Activated naive CD8-positive, alpha-beta T cell (primary cell): ENCODE measurements around the gene COL4A6.

Experiments
- H3K27ac Mint-ChIP-seq: one replicate; pipeline ENCODE4 v1.8.0; 2021; ENCODE audit warnings: mixed read lengths
- H3K27me3 Mint-ChIP-seq: one replicate; pipeline ENCODE4 v1.8.0; 2021; ENCODE audit warnings: mixed read lengths
- H3K36me3 Mint-ChIP-seq: one replicate; pipeline ENCODE4 v1.8.0; 2021; ENCODE audit warnings: mixed read lengths
- H3K4me1 Mint-ChIP-seq: one replicate; pipeline ENCODE4 v1.8.0; 2021; ENCODE audit warnings: low read depth, mixed read lengths
- H3K4me3 Mint-ChIP-seq: one replicate; pipeline ENCODE4 v1.8.0; 2021; ENCODE audit warnings: mild to moderate bottlenecking, mixed read lengths
- H3K9me3 Mint-ChIP-seq: one replicate; pipeline ENCODE4 v1.8.0; 2021; ENCODE audit warnings: low read depth, mixed read lengths

The COL4A6 gene

DNA sequence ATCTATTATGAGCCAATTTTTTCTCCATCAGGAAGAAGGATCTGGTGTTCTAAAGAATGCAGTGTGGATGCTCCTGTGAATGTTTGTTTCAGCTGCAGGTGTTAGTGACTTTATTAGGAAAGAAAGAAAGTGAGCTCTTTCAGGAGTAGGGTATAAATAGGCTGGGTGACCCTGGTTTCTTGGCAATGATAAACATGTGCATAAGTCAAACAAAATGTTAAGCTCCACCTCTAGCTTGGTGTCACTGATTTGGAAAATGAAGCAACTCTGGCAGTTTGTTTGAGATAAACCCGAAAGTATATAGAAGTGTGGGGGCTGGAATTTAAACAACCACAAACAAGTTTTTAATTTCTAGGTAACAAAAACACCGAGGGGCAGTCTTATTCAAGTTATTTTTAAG is 152.3 kb downstream of the COL4A6 start:
- Mint-ChIP-seq H3K27me3 (peaks cover 3% of the 10 kb centered on the region), H3K36me3 (no peaks in the 10 kb centered on the region), H3K9me3 (no peaks in the 10 kb centered on the region), H3K4me1 (no peaks in the 10 kb centered on the region), H3K4me3 (no peak overlapping the region), H3K27ac (no peak overlapping the region)

DNA sequence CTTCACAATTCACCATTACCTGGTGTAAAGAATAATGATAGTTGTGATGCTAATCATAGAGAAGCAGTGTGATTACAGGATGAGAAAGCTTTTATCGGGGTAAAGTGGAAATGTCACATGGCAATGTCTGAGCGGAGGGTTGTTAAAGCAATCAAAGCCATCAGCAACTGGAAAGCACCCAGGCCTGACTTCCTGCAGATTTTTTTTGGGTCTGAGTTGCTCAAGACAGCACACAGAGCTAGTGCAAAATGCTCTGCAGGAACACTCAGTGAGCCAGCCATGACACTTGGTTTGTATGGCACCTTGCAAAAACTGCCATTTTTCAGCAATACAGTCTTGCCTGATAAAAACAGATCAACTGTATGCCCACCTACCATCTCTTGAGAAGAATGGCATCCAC is 152.9 kb downstream of the COL4A6 start:
- H3K27me3 Mint-ChIP-seq: peaks cover 3% of the 10 kb centered on the region
- no peak overlapping the region for H3K27ac Mint-ChIP-seq
- no peaks in the 10 kb centered on the region for H3K4me1 Mint-ChIP-seq
- H3K36me3 Mint-ChIP-seq: no peaks in the 10 kb centered on the region
- no peaks in the 10 kb centered on the region for H3K9me3 Mint-ChIP-seq
- no peak overlapping the region for H3K4me3 Mint-ChIP-seq

DNA sequence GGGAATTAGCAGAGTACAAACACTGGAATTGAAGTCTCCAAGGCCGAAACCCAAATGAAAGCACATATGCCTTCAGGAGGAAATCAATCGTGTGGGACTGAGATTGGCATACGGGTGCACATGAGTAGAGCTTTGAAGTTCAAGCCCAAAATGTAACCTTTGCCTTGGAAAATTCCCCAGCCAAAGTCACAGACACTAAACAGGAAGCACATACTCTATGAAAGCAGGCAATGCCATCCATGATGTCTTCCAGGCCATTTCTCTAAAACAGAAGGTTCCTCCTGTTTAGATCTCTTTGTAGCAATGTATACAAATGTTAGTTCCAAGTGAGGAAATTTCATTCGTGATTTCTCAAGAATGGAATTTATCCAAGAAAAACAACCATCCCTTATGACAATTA is 162.5 kb downstream of the COL4A6 start:
- Mint-ChIP-seq H3K27me3 (no peaks in the 10 kb centered on the region), H3K36me3 (no peaks in the 10 kb centered on the region), H3K4me1 (no peaks in the 10 kb centered on the region), H3K4me3 (no peak overlapping the region), H3K27ac (no peak overlapping the region), H3K9me3 (no peaks in the 10 kb centered on the region)

DNA sequence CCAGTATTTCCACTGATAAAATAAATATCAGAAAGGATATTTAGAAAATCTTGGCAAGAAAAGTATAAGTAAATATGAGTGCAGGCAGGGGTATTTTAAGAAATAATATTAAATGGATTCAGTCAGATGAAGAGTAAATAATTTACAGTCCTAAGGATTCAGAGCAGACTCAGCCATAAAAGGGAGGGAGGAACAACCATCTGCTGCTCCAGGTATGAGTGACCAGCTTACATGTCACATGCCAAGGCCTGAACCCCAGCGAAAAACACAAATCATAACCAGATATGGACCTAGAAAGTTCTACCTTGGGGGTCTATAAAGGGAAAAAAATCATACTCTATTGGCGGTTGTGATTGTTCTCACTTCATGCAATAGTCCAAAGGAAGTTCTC is 166.8 kb downstream of the COL4A6 start:
- no peaks in the 10 kb centered on the region for H3K4me1 Mint-ChIP-seq

DNA sequence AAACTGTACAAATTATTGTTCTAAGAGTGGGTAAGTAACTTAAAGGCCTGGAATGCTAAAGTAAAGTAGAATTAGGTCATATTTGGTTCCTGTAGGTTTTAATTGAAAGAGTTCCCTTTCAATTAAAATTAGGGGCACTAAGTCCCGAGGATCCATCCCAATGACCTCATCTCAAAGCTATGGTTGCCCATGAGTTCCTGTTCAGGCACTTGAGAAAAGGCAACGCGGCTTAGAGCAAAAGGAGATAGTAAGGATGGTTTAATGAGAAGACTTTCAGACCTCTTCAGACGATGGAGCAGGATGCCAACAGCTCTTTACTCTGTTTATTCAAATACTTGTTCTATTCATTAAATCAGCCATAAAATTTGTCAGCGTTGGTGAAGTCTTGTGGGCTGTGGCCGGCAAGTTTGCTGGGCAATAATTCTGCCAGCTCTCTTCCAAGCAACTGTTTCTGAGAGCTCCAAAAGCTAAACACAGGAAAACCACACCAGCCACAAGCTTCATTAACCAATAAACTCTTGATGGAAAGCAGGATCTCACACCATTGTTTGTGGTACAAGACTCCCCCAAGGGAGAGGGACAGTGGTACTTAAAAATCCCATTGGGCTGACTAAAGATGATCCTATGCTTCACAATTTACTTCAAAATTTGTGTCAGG is 167.4 kb downstream of the COL4A6 start:
- H3K4me3 Mint-ChIP-seq: no peak overlapping the region
- H3K36me3 Mint-ChIP-seq: no peaks in the 10 kb centered on the region
- H3K9me3 Mint-ChIP-seq: no peaks in the 10 kb centered on the region
- H3K27ac Mint-ChIP-seq: no peak overlapping the region
- no peaks in the 10 kb centered on the region for H3K27me3 Mint-ChIP-seq
- no peaks in the 10 kb centered on the region for H3K4me1 Mint-ChIP-seq

More for the DNA sequence above, 166.8 kb downstream of the COL4A6 start:
- Mint-ChIP-seq H3K36me3 (no peaks in the 10 kb centered on the region), H3K27ac (no peak overlapping the region), H3K9me3 (no peaks in the 10 kb centered on the region), H3K27me3 (no peaks in the 10 kb centered on the region), H3K4me3 (no peak overlapping the region)

DNA sequence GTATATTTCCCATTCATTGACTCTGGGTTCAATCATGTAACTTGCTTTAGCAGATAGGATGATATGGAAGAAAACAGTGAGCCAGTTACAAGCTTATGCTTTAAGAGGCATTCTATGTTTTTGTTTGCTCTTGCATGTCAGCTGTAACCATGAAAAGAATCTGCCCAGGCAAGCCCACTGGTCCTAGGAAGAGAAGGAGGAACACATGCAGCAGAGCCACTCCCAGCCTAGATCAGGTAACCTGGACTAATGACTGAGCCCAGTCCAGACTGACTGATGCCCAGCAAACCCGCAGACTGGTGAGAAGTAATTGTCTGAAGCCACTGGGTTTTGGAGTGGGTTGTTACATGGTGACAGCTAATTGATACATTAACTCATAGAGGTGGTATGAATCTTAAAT is 167.9 kb downstream of the COL4A6 start:
- no peak overlapping the region for H3K27ac Mint-ChIP-seq
- H3K27me3 Mint-ChIP-seq: no peaks in the 10 kb centered on the region
- no peaks in the 10 kb centered on the region for H3K36me3 Mint-ChIP-seq
- H3K4me3 Mint-ChIP-seq: no peak overlapping the region
- H3K9me3 Mint-ChIP-seq: no peaks in the 10 kb centered on the region
- H3K4me1 Mint-ChIP-seq: no peaks in the 10 kb centered on the region

DNA sequence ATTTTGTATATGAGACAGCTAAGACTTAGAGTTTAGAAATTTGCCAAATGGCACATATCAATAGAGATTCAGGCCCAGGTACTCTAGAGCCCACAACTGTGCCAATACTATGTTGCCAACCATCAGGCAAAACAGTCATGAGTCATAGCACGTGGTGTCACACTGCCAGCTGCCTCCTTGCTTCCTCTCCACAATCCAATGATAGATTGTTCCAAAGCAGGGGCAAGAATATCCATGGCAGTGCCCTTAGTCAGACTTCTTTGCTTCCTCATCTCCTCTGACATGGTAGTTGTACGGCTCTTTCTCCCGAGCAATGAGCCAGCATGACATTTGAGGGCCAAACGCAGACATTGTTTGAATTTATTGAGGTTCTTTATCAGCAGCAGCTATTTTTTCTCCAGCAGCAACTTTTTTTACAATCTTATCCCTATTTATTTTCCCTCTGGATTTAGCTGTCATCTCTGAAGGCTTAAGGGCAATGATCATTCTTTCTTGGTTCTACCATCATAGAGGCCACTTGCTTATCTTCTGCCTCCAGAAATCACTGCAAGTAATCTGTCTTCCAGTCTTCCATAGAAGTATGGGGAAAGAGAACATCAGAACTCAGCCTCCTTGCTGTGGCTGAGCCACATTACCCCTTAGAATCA is 169.7 kb downstream of the COL4A6 start:
- H3K36me3 Mint-ChIP-seq: no peaks in the 10 kb centered on the region
- H3K4me3 Mint-ChIP-seq: no peak overlapping the region
- no peaks in the 10 kb centered on the region for H3K27me3 Mint-ChIP-seq

DNA sequence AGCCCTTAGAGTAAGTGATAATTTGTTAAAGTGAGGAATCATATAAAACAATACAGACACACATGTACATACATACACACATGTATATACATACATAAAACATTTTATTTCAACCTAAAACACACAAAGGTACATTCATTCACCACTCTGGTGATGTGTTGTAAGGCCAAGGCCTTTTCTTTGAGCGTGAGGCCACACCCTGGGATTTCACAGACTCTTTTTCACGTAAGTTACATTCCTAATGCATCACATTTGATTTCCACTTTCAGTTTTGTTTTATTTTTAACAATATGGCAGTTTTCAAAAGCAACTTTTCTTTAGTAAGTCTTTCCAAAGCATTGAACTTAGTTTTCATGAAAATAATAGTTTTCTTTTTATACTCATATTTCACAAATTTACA is 170.7 kb downstream of the COL4A6 start:
- H3K27me3 Mint-ChIP-seq: no peaks in the 10 kb centered on the region
- no peak overlapping the region for H3K4me3 Mint-ChIP-seq
- H3K27ac Mint-ChIP-seq: no peak overlapping the region
- no peaks in the 10 kb centered on the region for H3K9me3 Mint-ChIP-seq
- H3K36me3 Mint-ChIP-seq: no peaks in the 10 kb centered on the region
- H3K4me1 Mint-ChIP-seq: no peaks in the 10 kb centered on the region

More for the DNA sequence above, 169.7 kb downstream of the COL4A6 start:
- no peak overlapping the region for H3K27ac Mint-ChIP-seq
- no peaks in the 10 kb centered on the region for H3K4me1 Mint-ChIP-seq
- H3K9me3 Mint-ChIP-seq: no peaks in the 10 kb centered on the region

DNA sequence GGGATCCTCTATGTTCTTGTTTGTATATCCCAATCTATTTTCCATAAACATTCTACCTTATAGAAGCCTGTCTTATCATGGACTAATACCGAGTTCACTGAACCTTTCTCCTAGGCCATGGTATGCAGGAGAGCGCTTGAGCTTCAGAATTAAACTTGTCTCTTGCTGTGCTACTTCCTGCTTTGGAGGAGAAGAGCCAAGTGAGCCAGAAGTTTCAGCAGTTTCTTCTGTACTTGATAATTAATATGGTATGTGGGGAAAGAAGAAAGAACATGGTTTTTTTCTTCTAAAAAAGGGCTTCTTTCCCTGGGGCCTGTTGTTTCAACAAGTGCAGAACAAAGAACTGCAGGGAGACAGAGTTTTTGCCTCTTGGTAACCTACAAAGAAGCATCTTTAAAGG is 173.8 kb downstream of the COL4A6 start:
- Mint-ChIP-seq H3K4me3 (no peak overlapping the region), H3K27ac (no peak overlapping the region), H3K4me1 (no peaks in the 10 kb centered on the region), H3K27me3 (peaks cover 2% of the 10 kb centered on the region), H3K9me3 (no peaks in the 10 kb centered on the region), H3K36me3 (no peaks in the 10 kb centered on the region)

DNA sequence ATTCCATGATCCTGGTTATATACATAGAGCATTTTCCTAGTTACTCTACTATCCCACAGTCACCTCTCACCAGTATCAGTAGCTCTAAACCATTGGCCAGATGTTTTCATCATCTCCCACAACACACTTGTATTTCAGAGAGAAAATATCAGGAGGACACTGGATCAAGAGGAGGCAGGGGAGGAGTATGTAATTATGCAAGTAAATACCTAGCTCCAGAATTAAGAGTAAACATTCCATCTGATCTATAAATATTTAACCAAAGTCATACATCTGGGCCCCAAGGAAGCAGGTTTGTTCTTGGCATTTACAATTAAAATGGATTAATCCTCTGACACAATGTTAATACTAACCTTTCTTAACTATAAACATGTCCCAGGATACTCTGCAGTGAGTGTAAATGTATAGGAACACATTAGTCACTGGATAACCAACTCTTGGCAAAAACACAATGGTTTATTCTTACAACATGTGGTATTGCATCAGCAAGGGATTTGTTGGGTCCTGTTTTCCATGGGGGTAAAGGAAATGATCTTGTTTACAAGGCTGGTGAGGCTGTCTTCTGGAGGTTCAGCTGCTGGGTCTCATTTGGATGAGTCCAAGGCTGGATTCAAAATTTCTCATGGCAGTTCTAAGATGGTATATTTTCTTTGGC is 176.5 kb downstream of the COL4A6 start:
- no peaks in the 10 kb centered on the region for H3K36me3 Mint-ChIP-seq
- no peak overlapping the region for H3K27ac Mint-ChIP-seq
- H3K9me3 Mint-ChIP-seq: no peaks in the 10 kb centered on the region
- H3K4me1 Mint-ChIP-seq: no peaks in the 10 kb centered on the region
- H3K27me3 Mint-ChIP-seq: peaks cover 2% of the 10 kb centered on the region
- no peak overlapping the region for H3K4me3 Mint-ChIP-seq

DNA sequence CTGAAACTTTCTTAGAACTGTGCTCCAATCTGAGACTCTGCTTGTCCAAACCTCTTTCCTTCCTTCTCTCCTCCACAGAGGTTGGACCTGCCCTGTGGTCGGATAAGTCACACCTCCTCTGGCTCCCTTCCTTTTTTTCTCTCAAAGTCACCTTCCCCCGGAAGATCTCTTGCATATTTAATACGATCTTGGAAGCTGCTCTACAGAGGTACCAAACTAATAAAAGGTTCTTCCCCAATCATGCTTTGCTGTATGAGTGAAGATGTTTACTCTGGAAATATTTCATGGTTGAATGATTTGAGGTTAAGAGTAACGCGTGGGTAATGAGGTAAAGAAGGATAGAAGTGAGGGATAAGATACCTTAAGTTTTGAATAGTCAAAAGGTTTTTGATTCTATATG is 180.7 kb downstream of the COL4A6 start:
- Mint-ChIP-seq H3K4me1 (no peaks in the 10 kb centered on the region), H3K27ac (no peak overlapping the region), H3K9me3 (no peaks in the 10 kb centered on the region), H3K4me3 (no peak overlapping the region), H3K36me3 (no peaks in the 10 kb centered on the region), H3K27me3 (peaks cover 4% of the 10 kb centered on the region)

DNA sequence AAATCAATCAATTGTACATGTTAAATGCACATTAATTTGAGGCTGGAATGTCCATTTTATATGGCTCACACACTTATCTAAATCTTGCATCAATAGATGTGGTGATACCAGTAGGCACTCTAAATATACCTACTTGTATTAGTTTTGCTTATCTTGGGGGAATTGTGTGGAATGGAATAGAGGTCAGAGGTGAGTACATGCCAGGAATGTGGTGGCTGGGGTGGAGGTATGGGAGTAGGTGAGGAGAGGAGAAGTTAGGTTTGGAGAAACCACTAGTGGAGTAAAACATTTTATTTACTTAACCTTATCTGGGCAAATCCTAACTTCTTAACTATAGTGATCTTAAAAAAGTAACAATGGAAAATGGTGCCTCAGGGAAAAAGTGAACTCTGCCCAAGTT is 183.6 kb downstream of the COL4A6 start:
- Mint-ChIP-seq H3K9me3 (no peaks in the 10 kb centered on the region), H3K27ac (no peak overlapping the region), H3K4me1 (no peaks in the 10 kb centered on the region), H3K4me3 (no peak overlapping the region), H3K27me3 (peaks cover 5% of the 10 kb centered on the region), H3K36me3 (no peaks in the 10 kb centered on the region)

DNA sequence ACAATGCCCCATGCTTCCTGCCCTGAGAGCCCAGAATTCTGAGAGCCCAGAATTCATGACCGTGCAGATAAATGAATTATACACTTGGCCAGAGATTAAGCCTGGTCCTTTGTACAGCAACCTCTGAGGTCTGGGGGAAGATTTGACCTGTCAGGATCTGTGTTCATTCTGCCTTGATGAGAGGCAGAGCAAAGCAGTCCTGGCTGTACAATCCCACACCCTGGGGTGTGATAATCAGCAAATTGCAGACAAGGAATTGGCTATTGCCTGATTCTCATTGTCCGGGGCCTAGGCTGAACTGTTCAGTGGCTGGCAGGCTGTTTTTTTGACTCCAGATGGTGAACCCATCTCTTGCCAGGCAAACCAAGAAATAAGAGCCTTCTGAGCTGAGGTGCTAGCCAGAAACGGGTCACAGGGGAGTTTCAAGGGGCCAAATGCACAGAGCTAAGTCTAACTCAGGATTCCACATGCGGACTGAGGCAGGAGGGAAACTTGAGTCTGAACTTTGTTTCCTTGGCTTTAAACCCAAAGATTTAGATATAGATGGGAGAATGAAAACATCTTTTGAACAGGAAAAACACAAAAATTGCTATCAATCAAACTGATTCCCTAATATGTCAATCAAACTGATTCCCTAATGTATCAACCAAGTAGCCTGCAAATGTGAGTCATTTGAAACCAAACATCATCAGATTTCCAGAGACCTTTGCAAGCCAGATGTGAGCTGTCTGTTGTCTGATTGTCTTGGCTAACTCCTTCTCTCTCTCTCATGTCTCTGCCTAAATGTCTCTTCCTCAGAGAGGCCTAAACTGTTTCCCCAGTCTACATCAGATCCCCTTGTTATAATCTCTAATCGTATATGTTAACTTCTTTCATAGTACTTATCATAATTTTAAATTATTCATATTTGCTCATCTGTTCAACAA is 187.3 kb downstream of the COL4A6 start:
- H3K9me3 Mint-ChIP-seq: no peaks in the 10 kb centered on the region
- no peaks in the 10 kb centered on the region for H3K36me3 Mint-ChIP-seq
- no peak overlapping the region for H3K27ac Mint-ChIP-seq
- no peak overlapping the region for H3K4me3 Mint-ChIP-seq
- no peaks in the 10 kb centered on the region for H3K4me1 Mint-ChIP-seq
- peaks cover 3% of the 10 kb centered on the region for H3K27me3 Mint-ChIP-seq

DNA sequence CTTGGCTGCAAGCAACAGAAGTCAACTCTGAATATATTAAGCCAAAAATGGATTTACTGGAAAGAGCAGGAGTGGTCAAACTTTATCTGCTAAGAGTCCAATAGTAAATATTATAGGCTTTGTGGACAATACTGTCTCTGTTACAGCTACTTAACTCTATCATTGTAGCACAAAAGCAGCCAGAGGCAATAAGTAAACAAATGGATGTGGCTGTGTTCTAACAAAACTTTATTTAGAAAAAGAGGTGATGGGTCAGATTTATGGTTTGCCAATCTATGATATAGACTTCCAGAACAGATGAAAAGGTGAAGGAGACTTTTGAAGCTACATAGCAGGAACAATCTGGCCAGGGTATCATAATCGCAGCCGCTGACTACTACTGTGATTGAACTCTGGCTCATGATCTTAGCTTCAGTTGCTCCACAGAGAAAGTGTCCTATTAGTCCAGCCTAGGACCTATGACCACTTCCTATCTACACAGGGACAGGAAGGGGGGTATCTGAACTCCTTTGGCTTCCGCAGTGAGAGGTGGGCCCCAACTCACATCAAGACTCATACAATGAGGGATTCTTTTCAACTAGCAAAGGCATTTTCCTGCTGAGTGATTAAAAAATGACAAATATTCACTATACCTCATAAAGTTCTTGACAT is 191.8 kb downstream of the COL4A6 start:
- Mint-ChIP-seq H3K4me3 (no peak overlapping the region), H3K36me3 (no peaks in the 10 kb centered on the region), H3K9me3 (no peaks in the 10 kb centered on the region), H3K27ac (no peak overlapping the region), H3K27me3 (no peaks in the 10 kb centered on the region), H3K4me1 (no peaks in the 10 kb centered on the region)
